ENCODE data around the gene C3orf20.

GRCh38 chr3:14789640-14790285, 114.8 kb downstream of the C3orf20 start:
- no peak for TF ChIP-seq POLR2AphosphoS5 (IDR thresholded peaks at IDR 0.05; ENCODE audit: low read depth)
- TF ChIP-seq CTCF (conservative IDR thresholded peaks at IDR 0.05; ENCODE audit: low read depth in 2 of 2) = no peak
- no peak for TF ChIP-seq EZH2phosphoT487 (IDR thresholded peaks at IDR 0.05; ENCODE audit: unreplicated experiment)
- TF ChIP-seq EZH2 (IDR thresholded peaks at IDR 0.05; ENCODE audit: low read depth, unreplicated experiment) = no peak
- no peak for TF ChIP-seq CREB1 (CRISPR knock-in tag; IDR thresholded peaks at IDR 0.05; ENCODE audit: low read depth)
- no peak for TF ChIP-seq STAT1 (IDR thresholded peaks at IDR 0.05; ENCODE audit: unreplicated experiment)
- TF ChIP-seq REST (IDR thresholded peaks at IDR 0.05; ENCODE audit: unreplicated experiment) = no peak
- TF ChIP-seq ETS1 (IDR thresholded peaks at IDR 0.05) = no peak
